ENCODE data around the gene CDC25A.

GRCh38 chr3:48215466-48215865 is 27.2 kb upstream of the CDC25A start:
- TF ChIP-seq CTCF (IDR thresholded peaks at IDR 0.05; ENCODE audit: poor library complexity) = no peak
- TF ChIP-seq EZH2 (IDR thresholded peaks at IDR 0.05; ENCODE audit: borderline replicate concordance) = no peak

All from hepatocyte (in vitro differentiated cells).